Mesenteric fat pad (tissue), 1 donor: Measurements from ENCODE around the gene RYR2. TPM values are rescaled to one million over a fixed set of nuclear protein-coding genes. Genes with fewer than 3 reads are reported as not detected.

Experiments used
- DNase-seq: peaks from one replicate; pipeline ENCODE4 v3.0.0-alpha.2; 2020; ENCODE audit warnings: low spot score
- long read RNA-seq: library from polyadenylated mRNA; unstranded; transcript quantifications from one replicate; pipeline ENCODE4 v2.0.0, GENCODE V29; 2020
- total RNA-seq: library from RNA; stranded (reverse); fragmentation: NEBNext Ultra II Directional; extraction: Animal tissue kit (Norgen Biotek cat#: 25700); gene quantifications from one replicate; pipeline ENCODE4 v1.2.1, GENCODE V29; 2021
- donor health status: DM: yes; HTN: yes; CAD: no.

The RYR2 gene
- total RNA-seq, result 0.45 TPM
- long read RNA-seq, result 0 reads

- no peak for DNase-seq
Observed at GRCh38 chr1:237041795-237042525, at the start of gene RYR2. Gene RYR2 (plus strand): TSS chr1:237042184. CDS start chr1:237042522, 338 bp downstream.

- no peak for DNase-seq
Observed at GRCh38 chr1:236992449-236992848, 49.5 kb upstream of the RYR2 start.

- no peak for DNase-seq
Observed at GRCh38 chr1:236994450-236994849, 47.5 kb upstream of the RYR2 start.

- no peak for DNase-seq
Observed at GRCh38 chr1:236997361-236997760, 44.6 kb upstream of the RYR2 start.

GRCh38 chr1:236997882-236998281 lies 44.1 kb upstream of the RYR2 start:
- no peak for DNase-seq

- DNase-seq, result no peak
Observed at GRCh38 chr1:236998546-236998945, 43.4 kb upstream of the RYR2 start.

- DNase-seq, result no peak
Observed at GRCh38 chr1:237000191-237000590, 41.8 kb upstream of the RYR2 start.

GRCh38 chr1:237003516-237003915 lies 38.5 kb upstream of the RYR2 start:
- no peak for DNase-seq

GRCh38 chr1:237004116-237004515 lies 37.9 kb upstream of the RYR2 start, which contains the start of gene MT1HL1:
Gene MT1HL1 (minus strand): TSS chr1:237004441. CDS start chr1:237004372, 69 bp downstream.
- no peak for DNase-seq

- no peak for DNase-seq
Observed at GRCh38 chr1:237005674-237006073, 36.3 kb upstream of the RYR2 start.

- no peak for DNase-seq
Observed at GRCh38 chr1:237007147-237007881, 34.7 kb upstream of the RYR2 start.

- no peak for DNase-seq
Observed at GRCh38 chr1:237009611-237010010, 32.4 kb upstream of the RYR2 start.

GRCh38 chr1:237011432-237011831 lies 30.6 kb upstream of the RYR2 start:
- no peak for DNase-seq

- DNase-seq, result no peak
Observed at GRCh38 chr1:237012361-237012760, 29.6 kb upstream of the RYR2 start.

GRCh38 chr1:237012788-237013383 lies 29.1 kb upstream of the RYR2 start:
- no peak for DNase-seq

- no peak for DNase-seq
Observed at GRCh38 chr1:237013608-237014007, 28.4 kb upstream of the RYR2 start.

- DNase-seq, result no peak
Observed at GRCh38 chr1:237016626-237017025, 25.4 kb upstream of the RYR2 start.

- DNase-seq, result no peak
Observed at GRCh38 chr1:237018896-237019295, 23.1 kb upstream of the RYR2 start.

GRCh38 chr1:237025358-237026074 lies 16.5 kb upstream of the RYR2 start:
- DNase-seq, result no peak

GRCh38 chr1:237029240-237029639 lies 12.7 kb upstream of the RYR2 start:
- no peak for DNase-seq

- no peak for DNase-seq
Observed at GRCh38 chr1:237029850-237030535, 12.0 kb upstream of the RYR2 start.
